ENCODE data around the gene PLXNB1.

Gene PLXNB1

DNA sequence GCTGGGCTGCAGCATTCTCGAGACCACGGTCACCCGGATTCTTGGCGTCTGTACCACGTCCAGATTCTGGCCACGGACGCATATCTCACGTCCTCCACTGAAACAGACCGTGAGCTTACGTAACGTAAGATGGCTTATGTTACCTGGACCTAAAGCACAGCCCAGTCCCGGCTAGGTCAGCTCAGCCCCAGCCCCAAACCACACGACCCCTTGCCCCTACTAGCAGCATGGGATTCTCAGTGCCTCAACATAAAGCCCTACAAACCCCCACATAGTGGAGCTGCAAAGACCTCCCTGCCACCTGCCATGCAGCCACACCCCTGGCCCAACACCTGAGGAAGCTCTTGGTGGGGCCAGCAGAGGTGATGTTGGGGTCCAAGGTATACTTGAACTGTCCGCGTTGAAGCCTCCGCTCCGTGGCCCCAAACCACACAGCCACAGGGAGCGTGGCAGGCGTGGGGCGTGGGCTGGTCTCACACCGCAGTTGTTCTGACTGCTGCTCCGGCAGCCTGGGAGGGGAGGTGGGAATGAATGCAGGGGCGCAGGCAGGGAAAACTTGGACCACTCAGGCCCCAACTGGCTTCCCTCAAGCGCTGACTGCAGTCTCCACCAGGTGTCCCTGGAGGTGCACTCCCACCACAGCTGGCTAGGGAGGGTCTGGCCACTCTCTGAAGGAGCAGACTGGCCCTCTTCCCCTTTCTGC is 14.5 kb downstream of the PLXNB1 start:
- Histone ChIP-seq H3K4me2 (ENCODE audit: low read length) (no peak overlapping the region), H3K27me3 (ENCODE audit: control insufficient read depth, insufficient read depth, low read length) (no peaks in the 10 kb centered on the region), H3K4me3 (ENCODE audit: low read length) (no peak overlapping the region), H3K36me3 (ENCODE audit: insufficient read depth, low read length) (peaks cover 14% of the 10 kb centered on the region), H3K4me1 (ENCODE audit: control insufficient read depth, insufficient read depth, low read length) (no peaks in the 10 kb centered on the region), H3K9me3 (replicated peaks; ENCODE audit: low read length) (no peaks in the 10 kb centered on the region), H3K9ac (ENCODE audit: low read depth, low read length) (no peak overlapping the region)

DNA sequence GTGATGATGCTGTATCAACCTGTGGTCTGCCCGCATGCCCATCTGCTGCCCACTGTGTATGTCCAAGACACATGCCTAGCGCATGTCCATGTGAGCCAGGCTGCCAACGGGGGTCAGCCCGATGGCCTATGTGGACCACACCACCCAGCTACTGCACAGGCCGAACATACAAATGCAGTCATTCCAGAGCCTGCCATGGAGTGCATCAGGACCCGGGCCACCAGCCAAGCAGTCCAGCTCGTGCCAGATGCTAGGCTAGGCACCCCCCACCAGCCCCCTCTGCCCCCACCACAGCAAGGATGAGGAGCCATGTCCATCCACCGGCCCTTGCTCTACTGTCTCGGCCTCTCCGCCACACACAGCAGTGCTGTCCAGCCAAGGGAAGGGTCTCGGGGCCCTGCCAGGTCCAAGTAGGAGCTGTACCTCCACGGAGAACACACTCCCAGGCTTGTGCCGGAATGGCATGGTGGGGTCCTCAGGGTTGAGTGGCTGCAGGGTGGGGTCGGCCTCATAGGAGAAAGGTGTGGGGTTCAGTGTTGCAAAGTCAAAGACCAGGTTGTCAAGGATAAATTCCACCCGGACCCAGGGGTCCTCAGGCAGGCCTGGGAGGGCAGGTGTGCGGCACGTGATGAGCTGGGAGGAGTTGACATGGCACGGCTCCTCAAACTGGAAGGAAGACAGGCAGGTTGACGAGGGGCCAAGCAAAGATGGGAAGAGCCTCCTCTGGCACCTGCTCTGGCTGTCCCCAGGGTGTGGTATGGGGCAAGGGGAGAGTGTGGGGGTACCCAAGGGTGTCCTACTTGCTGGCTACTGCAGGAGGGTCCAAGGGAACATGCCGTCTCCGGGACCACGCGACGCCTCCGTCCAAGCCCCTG is 15.3 kb downstream of the PLXNB1 start:
- Histone ChIP-seq H3K4me3 (ENCODE audit: low read length) (no peak overlapping the region), H3K36me3 (ENCODE audit: insufficient read depth, low read length) (peaks cover 22% of the 10 kb centered on the region), H3K27me3 (ENCODE audit: control insufficient read depth, insufficient read depth, low read length) (no peaks in the 10 kb centered on the region), H3K4me1 (ENCODE audit: control insufficient read depth, insufficient read depth, low read length) (no peaks in the 10 kb centered on the region), H3K4me2 (ENCODE audit: low read length) (no peak overlapping the region), H3K9ac (ENCODE audit: low read depth, low read length) (no peak overlapping the region), H3K9me3 (replicated peaks; ENCODE audit: low read length) (no peaks in the 10 kb centered on the region)

DNA sequence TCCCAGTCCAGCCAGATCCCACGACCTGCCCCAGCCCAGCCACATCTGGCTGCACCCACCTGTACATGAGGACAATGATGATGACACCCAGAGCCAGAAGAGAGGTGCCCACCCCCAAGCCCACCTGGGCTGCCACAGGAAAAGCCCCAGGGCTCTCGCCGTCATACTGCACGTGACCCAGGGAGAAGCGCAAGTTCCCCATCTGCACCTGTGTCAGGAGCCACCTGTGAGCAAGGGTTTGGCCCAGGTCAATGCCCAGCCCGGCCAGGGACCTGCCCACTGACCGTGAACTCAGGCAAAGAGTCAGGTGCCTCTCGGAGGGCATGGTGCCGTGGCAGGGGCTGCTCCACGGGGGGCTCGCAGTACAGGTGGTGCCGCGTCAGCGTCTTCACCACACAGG is 16.3 kb downstream of the PLXNB1 start:
- Histone ChIP-seq H3K4me3 (ENCODE audit: low read length) (no peak overlapping the region), H3K9ac (ENCODE audit: low read depth, low read length) (no peak overlapping the region), H3K4me2 (ENCODE audit: low read length) (no peak overlapping the region), H3K9me3 (replicated peaks; ENCODE audit: low read length) (no peaks in the 10 kb centered on the region), H3K36me3 (ENCODE audit: insufficient read depth, low read length) (peaks cover 28% of the 10 kb centered on the region), H3K27me3 (ENCODE audit: control insufficient read depth, insufficient read depth, low read length) (no peaks in the 10 kb centered on the region), H3K4me1 (ENCODE audit: control insufficient read depth, insufficient read depth, low read length) (no peaks in the 10 kb centered on the region)

DNA sequence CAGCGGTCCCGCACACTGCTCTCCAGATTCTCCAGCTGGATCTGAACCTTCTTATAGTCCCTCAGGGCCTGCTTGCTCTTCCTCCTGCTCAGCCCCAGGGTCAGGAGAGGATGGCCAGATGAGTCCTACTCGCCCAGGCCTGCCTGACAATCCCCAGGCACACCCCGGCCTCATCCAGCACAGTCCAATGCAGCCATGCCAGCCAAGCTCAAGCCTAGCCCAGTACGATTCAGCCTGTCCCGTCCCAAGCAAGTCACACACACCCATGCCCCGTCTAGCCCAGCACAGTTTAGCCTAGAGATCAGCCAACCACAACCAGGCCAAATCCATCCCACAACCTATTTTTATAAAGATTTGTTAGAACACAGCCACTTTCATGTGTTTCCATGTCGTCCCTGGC is 16.8 kb downstream of the PLXNB1 start:
- no peaks in the 10 kb centered on the region for H3K4me1 ChIP-seq (ENCODE audit: control insufficient read depth, insufficient read depth, low read length)
- H3K4me2 ChIP-seq (ENCODE audit: low read length) = no peak overlapping the region
- H3K4me3 ChIP-seq (ENCODE audit: low read length) = no peak overlapping the region
- H3K9me3 ChIP-seq (replicated peaks; ENCODE audit: low read length) = no peaks in the 10 kb centered on the region
- no peak overlapping the region for H3K9ac ChIP-seq (ENCODE audit: low read depth, low read length)
- H3K27me3 ChIP-seq (ENCODE audit: control insufficient read depth, insufficient read depth, low read length) = no peaks in the 10 kb centered on the region
- peaks cover 31% of the 10 kb centered on the region for H3K36me3 ChIP-seq (ENCODE audit: insufficient read depth, low read length)

DNA sequence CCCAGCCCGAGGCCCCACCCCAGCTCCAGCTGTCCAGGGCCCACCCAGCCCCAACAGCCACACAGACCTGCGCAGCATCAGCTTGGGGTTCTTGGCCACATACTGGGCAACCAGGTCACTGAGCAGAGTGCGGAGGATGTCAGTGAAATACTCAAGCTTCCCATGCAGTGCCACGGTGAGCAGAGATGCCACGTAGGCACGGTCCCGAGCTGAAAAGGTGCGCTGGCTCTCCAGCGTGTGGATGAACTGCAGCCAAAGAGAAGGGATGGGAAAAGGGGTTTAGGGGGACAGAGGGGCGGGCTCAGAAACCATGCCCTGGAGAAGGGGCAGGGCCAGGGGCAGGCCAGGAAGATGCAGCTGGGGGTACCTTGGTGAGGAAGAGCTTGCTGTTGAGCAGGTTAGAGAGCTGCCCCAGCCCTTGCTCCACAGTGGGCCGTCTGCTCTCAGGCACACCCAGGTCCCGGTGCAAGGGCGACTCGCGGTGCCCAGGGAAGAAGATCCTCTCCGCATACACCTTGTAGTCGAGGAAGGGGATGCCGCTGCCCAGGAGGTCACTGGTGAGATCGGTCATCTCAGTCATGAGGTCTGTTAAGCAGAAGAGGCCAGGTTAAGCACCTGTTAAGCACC is 17.4 kb downstream of the PLXNB1 start:
- Histone ChIP-seq H3K4me3 (ENCODE audit: low read length) (no peak overlapping the region), H3K9ac (ENCODE audit: low read depth, low read length) (no peak overlapping the region), H3K4me2 (ENCODE audit: low read length) (no peak overlapping the region), H3K4me1 (ENCODE audit: control insufficient read depth, insufficient read depth, low read length) (no peaks in the 10 kb centered on the region), H3K27me3 (ENCODE audit: control insufficient read depth, insufficient read depth, low read length) (no peaks in the 10 kb centered on the region), H3K36me3 (ENCODE audit: insufficient read depth, low read length) (peaks cover 31% of the 10 kb centered on the region), H3K9me3 (replicated peaks; ENCODE audit: low read length) (no peaks in the 10 kb centered on the region)

DNA sequence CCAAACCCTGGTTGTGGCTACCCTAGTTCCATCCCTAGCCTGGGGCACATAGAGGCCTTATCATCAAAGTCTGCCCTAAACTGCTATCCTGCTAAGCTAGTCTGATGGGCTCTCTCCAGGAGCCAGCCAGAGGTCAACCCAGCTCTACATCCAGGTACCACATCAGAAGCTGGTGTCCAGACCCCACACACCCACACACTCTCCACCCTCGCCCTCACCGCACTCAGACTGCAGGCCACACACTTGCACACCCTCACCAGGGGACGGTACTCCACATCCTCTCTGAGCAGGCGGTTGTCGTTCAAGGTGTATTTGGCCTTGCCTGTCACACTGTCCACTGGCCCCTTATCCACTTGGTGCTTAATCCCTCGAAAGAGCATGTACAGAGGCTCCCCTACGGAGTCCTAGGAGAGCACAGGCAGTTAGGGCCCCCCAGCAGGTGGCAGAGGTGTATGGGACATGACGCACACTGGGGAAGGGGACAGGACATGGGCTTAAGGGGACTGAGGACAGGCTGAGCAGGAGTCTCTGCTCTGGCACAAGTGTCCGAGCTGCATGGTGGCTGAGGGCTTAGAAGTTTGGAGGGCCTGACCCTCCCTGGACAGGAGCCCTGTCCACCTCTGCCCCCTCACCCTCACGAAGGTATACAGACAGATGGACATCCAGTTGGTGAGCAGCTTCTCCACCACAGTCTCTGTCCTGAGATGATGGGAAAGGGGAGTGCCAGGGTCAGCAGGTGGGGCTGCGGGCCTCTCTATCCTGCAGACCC is 18.1 kb downstream of the PLXNB1 start:
- H3K4me3 ChIP-seq (ENCODE audit: low read length) = no peak overlapping the region
- no peak overlapping the region for H3K9ac ChIP-seq (ENCODE audit: low read depth, low read length)
- no peaks in the 10 kb centered on the region for H3K9me3 ChIP-seq (replicated peaks; ENCODE audit: low read length)
- H3K4me2 ChIP-seq (ENCODE audit: low read length) = no peak overlapping the region
- H3K36me3 ChIP-seq (ENCODE audit: insufficient read depth, low read length) = peaks cover 36% of the 10 kb centered on the region
- no peaks in the 10 kb centered on the region for H3K27me3 ChIP-seq (ENCODE audit: control insufficient read depth, insufficient read depth, low read length)
- no peaks in the 10 kb centered on the region for H3K4me1 ChIP-seq (ENCODE audit: control insufficient read depth, insufficient read depth, low read length)

DNA sequence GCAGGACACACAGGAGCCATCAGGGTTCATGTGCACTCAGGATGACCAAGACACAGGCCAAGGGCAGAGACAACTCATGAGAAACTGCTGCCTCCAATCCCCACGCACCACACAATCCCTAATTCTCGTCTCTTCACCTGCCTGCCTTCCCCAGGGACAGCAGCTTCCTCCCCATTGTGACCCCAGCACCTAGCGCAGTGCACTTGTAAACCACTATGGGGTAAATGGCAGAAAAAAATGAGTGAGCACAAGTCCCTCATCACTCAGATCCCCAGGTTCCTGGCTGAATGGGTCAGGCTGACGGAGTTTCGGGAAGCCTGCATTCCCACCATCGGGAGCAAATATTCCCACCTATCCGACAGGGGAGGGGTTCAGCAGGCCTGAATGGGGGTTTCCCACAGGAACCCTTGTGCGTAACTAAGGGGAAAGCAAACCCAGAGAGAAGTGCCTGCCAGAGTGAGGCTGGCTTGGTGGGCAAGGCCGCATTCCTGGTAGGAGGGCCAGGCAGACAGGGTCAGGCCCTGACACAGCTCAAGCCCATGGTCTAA is 18.8 kb downstream of the PLXNB1 start:
- no peaks in the 10 kb centered on the region for H3K9me3 ChIP-seq (replicated peaks; ENCODE audit: low read length)
- no peaks in the 10 kb centered on the region for H3K27me3 ChIP-seq (ENCODE audit: control insufficient read depth, insufficient read depth, low read length)
- H3K36me3 ChIP-seq (ENCODE audit: insufficient read depth, low read length) = peaks cover 39% of the 10 kb centered on the region
- no peak overlapping the region for H3K4me3 ChIP-seq (ENCODE audit: low read length)
- no peaks in the 10 kb centered on the region for H3K4me1 ChIP-seq (ENCODE audit: control insufficient read depth, insufficient read depth, low read length)
- H3K9ac ChIP-seq (ENCODE audit: low read depth, low read length) = no peak overlapping the region
- no peak overlapping the region for H3K4me2 ChIP-seq (ENCODE audit: low read length)

DNA sequence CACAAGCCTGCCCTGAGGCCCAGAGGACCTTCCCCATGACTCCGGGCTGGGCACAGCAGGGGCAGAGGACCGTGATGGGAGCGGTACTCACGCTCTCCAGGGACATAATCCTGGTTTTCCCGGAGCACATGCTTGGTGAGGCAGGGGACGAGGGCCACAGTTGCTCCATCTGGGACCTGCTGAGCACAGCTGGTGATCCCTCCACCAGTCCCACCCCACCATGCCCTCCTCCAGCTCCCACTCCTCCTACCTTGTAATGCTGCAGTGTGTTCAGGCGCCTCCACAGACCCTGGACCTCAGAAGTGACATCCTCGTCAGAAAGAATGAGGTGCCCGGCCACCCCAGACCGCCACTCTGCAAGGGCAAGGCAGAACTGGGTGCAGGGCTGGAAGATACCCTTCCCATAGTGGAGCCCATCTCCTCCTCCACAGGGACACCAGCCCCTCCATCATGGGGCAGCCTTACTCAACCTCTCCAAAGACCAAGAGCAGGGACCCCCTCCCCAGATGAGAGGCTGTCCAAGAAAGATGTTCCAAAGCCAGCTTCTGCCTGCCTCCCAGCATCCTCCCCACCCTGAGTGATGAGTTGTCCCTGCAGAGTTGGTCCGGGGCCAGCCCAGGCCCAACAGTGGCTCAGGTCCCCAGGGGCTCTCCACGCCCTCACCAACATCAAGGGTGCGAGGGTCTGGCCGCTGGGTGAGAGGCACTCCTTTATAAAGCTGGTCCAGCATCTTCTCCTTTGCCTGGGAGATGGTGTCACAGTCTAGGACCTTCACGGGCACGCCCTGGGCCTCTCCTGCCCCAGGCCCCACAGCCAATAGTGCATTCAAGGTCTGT is 19.5 kb downstream of the PLXNB1 start:
- H3K9me3 ChIP-seq (replicated peaks; ENCODE audit: low read length) = no peaks in the 10 kb centered on the region
- H3K36me3 ChIP-seq (ENCODE audit: insufficient read depth, low read length) = peaks cover 39% of the 10 kb centered on the region
- no peaks in the 10 kb centered on the region for H3K27me3 ChIP-seq (ENCODE audit: control insufficient read depth, insufficient read depth, low read length)
- no peak overlapping the region for H3K4me3 ChIP-seq (ENCODE audit: low read length)
- H3K9ac ChIP-seq (ENCODE audit: low read depth, low read length) = no peak overlapping the region
- no peaks in the 10 kb centered on the region for H3K4me1 ChIP-seq (ENCODE audit: control insufficient read depth, insufficient read depth, low read length)
- H3K4me2 ChIP-seq (ENCODE audit: low read length) = no peak overlapping the region

DNA sequence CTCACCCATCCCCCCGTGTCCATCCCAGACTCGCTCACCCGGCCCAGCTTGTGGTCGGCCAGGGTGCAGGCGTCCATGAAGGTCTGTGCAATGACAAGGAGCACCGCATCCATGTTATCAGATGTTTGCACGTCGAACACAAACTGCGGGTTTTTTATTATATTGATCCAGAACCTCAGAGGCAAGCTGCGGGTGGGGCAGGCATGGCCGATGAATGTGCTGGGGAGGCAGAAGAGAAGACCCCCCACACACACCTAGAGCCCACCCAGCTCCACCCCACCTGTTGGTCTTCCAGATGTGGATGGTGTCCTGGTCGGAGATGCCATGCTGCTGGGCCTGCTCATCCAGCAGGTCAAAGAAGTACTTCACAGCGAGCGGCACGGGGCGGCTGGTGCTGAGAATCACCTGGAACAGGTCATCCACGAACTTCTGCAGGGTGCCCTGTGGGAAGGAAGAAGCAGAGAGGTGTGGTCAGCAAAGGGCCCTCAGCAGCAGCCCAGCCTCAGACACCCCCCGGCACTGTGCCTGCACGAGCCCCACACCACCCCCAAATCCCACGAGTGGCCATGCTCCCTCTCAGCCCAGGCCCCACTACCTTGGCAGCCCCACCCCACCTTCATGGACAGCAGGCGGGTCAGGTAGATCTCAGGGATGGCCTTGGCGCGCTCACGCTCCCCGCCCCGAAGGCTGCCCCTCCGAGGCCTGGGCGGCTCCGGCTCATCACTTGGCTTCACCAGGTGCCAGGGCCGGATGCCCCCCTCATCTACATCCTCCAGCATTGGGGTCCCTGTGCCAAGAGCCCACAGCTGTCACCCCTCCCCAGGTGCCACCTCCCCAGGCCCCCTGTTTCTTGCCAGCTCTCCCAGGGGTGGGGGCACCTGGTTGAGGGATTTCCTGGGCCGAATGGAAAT is 20.3 kb downstream of the PLXNB1 start:
- Histone ChIP-seq H3K9ac (ENCODE audit: low read depth, low read length) (no peak overlapping the region), H3K36me3 (ENCODE audit: insufficient read depth, low read length) (peaks cover 43% of the 10 kb centered on the region), H3K27me3 (ENCODE audit: control insufficient read depth, insufficient read depth, low read length) (no peaks in the 10 kb centered on the region), H3K4me2 (ENCODE audit: low read length) (no peak overlapping the region), H3K9me3 (replicated peaks; ENCODE audit: low read length) (no peaks in the 10 kb centered on the region), H3K4me3 (ENCODE audit: low read length) (no peak overlapping the region), H3K4me1 (ENCODE audit: control insufficient read depth, insufficient read depth, low read length) (peaks cover 4% of the 10 kb centered on the region)

DNA sequence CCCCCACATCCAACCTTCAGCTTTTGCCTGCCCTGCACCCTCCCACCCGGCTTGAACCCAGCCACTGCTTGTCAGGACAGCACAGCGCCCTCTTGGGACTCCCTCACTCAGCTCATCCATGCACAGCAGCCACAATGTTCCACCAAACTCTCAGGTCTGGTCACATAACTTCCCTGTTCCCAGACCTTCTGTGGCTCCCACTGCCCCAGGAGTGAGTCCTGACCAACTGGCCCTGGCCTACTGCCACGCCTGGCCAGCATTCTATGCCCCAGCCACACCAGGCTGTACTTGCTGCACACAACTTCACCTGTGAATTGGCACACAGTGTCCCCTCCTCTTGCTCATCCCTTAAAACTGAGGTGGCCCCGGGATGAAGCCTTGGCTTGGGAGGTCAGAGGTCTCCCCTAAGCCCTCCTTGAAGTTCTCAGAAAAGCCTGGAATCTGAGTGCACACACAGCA is 21.0 kb downstream of the PLXNB1 start:
- H3K27me3 ChIP-seq (ENCODE audit: control insufficient read depth, insufficient read depth, low read length) = no peaks in the 10 kb centered on the region

More for the DNA sequence above, 21.0 kb downstream of the PLXNB1 start:
- no peaks in the 10 kb centered on the region for H3K9me3 ChIP-seq (replicated peaks; ENCODE audit: low read length)
- no peak overlapping the region for H3K9ac ChIP-seq (ENCODE audit: low read depth, low read length)
- H3K4me3 ChIP-seq (ENCODE audit: low read length) = no peak overlapping the region
- H3K4me1 ChIP-seq (ENCODE audit: control insufficient read depth, insufficient read depth, low read length) = peaks cover 7% of the 10 kb centered on the region
- H3K4me2 ChIP-seq (ENCODE audit: low read length) = no peak overlapping the region
- H3K36me3 ChIP-seq (ENCODE audit: insufficient read depth, low read length) = peaks cover 48% of the 10 kb centered on the region
